Measurements from ENCODE around the gene TIMP2. TPM values are rescaled to one million over a fixed set of nuclear protein-coding genes. Genes with fewer than 3 reads are reported as not detected.
"Not testable (repeated sequence)": the region's sequence is repeated elsewhere in the genome, so short reads cannot be mapped to it uniquely, and the experiment has no call there.

TIMP2 gene
- polyA plus RNA-seq, 4 donors: 166 to 194 (median 183) TPM

- DNase-seq (ENCODE audit: low read depth in 4 of 4, low spot score in 3 of 4): no peak
These were observed 31.9 kb upstream of the TIMP2 start for GRCh38 chr17:78957128-78957527.

- DNase-seq (ENCODE audit: low read depth in 4 of 4, low spot score in 3 of 4): no peak
These were observed 31.1 kb upstream of the TIMP2 start for GRCh38 chr17:78956254-78956653.

GRCh38 chr17:78954684-78955083 lies 29.5 kb upstream of the TIMP2 start:
- DNase-seq (ENCODE audit: low read depth in 4 of 4, low spot score in 3 of 4): no peak

GRCh38 chr17:78953356-78954350 lies 28.5 kb upstream of the TIMP2 start:
- no peak for DNase-seq (ENCODE audit: low read depth in 4 of 4, low spot score in 3 of 4)

- no peak for DNase-seq (ENCODE audit: low read depth in 4 of 4, low spot score in 3 of 4)
These were observed 27.5 kb upstream of the TIMP2 start for GRCh38 chr17:78952706-78953105.

GRCh38 chr17:78951967-78952551 lies 26.9 kb upstream of the TIMP2 start:
- DNase-seq (ENCODE audit: low read depth in 4 of 4, low spot score in 3 of 4): no peak

GRCh38 chr17:78950870-78951269 lies 25.7 kb upstream of the TIMP2 start:
- no peak for DNase-seq (ENCODE audit: low read depth in 4 of 4, low spot score in 3 of 4)

- no peak for DNase-seq (ENCODE audit: low read depth in 4 of 4, low spot score in 3 of 4)
These were observed 22.3 kb upstream of the TIMP2 start for GRCh38 chr17:78947235-78948149.

GRCh38 chr17:78946631-78947030 lies 21.4 kb upstream of the TIMP2 start:
- no peak for DNase-seq (ENCODE audit: low read depth in 4 of 4, low spot score in 3 of 4)

GRCh38 chr17:78946131-78946530 lies 20.9 kb upstream of the TIMP2 start:
- no peak for DNase-seq (ENCODE audit: low read depth in 4 of 4, low spot score in 3 of 4)

GRCh38 chr17:78945455-78945854 lies 20.3 kb upstream of the TIMP2 start:
- not testable (repeated sequence) for DNase-seq (ENCODE audit: low read depth in 4 of 4, low spot score in 3 of 4)

GRCh38 chr17:78944956-78945355 lies 19.8 kb upstream of the TIMP2 start:
- no peak for DNase-seq (ENCODE audit: low read depth in 4 of 4, low spot score in 3 of 4)

- no peak for DNase-seq (ENCODE audit: low read depth in 4 of 4, low spot score in 3 of 4)
These were observed 18.8 kb upstream of the TIMP2 start for GRCh38 chr17:78944026-78944425.

- DNase-seq (ENCODE audit: low read depth in 4 of 4, low spot score in 3 of 4): no peak
These were observed 15.5 kb upstream of the TIMP2 start for GRCh38 chr17:78940708-78941107.

GRCh38 chr17:78940258-78940657 lies 15.1 kb upstream of the TIMP2 start:
- DNase-seq (ENCODE audit: low read depth in 4 of 4, low spot score in 3 of 4): no peak

GRCh38 chr17:78939615-78940014 lies 14.4 kb upstream of the TIMP2 start:
- DNase-seq (ENCODE audit: low read depth in 4 of 4, low spot score in 3 of 4): no peak

GRCh38 chr17:78937561-78937960 lies 12.4 kb upstream of the TIMP2 start:
- no peak for DNase-seq (ENCODE audit: low read depth in 4 of 4, low spot score in 3 of 4)

GRCh38 chr17:78935419-78936323 lies 10.5 kb upstream of the TIMP2 start:
- DNase-seq (ENCODE audit: low read depth in 4 of 4, low spot score in 3 of 4): no peak

- DNase-seq (ENCODE audit: low read depth in 4 of 4, low spot score in 3 of 4): no peak
These were observed 9.7 kb upstream of the TIMP2 start for GRCh38 chr17:78934681-78935418.

Measured in right renal pelvis (tissue), 4 donors.